ENCODE data around the gene PQBP1. TPM values are rescaled to one million over a fixed set of nuclear protein-coding genes. Genes with fewer than 3 reads are reported as not detected.

The PQBP1 gene
- total RNA-seq, 1 experiment from 2014 or later: 61.4 TPM

DNA sequence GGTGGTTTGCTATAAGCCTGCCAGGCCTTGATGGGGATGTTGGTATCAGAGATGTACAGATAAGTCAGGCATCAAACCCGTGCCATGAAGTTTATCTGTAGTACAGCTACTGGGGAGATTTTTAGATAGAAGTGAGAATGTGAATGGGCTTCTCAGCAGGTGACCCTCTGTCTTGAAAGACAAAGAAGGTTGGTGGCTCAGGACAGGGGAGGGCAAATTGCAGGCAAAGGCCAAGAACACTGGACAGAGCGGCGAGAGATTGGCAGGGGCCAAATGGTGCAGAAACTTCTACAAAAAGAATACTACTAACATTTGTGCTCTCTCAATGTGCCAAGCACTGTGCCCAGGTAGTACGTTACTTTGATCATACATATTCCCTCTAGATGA lies 23.0 kb downstream of the PQBP1 start:
- no peak for DNase-seq (ENCODE audit: low spot score)

DNA sequence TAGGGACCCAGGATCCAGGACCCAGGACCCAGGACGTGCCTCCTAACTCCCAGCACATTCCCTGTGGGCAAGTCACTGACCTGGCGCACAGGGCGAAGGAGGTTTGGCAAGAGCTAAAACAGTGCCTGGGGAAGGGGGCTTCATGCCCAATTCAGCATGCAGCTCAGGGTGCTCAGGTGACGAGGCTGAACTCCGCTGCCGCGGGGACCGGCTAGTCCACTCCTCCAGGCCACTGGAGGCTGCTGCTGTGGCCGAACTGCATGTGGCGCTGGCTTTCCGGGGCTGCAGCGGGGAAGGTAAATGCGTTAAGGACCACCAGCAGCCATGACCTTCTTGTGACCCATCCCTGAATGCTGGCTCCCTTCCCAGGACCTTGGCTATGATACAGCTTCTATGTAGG lies 26.0 kb downstream of the PQBP1 start:
- no peak for DNase-seq (ENCODE audit: low spot score)

DNA sequence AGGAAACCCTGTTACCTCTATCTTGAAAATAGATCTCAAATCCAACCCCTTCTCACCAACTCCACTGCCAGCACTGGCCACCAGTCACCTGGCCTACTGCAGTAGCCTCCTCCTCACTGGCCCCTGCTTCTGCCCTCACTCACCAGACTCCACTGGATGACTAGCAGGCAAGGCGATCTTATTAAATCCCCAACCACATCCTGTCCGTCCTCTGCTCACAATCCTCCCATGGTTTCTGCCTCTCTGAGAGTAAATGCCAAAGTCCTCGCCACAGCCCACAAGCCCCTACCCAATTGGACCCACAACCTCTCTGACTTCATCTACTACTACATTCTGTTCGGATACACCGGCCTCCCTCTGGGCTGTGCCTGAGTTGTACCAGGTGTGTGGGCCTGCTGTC lies 26.5 kb downstream of the PQBP1 start:
- no peak for DNase-seq (ENCODE audit: low spot score)

DNA sequence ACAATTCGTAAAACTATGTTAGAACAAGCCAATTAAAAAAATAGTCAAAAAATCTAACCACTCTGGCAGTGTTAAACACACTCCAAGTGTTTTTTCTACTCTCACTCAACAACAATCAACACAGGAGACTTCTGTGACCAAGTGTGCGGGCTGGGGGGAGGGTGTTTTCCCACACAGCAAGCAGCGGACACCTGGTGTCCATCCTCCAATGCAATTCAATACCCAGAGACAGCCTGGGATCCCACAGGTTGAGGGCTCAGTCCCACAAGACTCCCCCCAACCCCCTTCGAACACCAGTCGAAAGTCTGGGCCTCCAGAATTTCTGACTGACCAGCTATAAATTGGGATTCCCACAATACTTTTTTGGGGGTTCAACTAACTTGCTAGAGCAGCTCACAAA lies 29.4 kb downstream of the PQBP1 start:
- no peak for DNase-seq (ENCODE audit: low spot score)

DNA sequence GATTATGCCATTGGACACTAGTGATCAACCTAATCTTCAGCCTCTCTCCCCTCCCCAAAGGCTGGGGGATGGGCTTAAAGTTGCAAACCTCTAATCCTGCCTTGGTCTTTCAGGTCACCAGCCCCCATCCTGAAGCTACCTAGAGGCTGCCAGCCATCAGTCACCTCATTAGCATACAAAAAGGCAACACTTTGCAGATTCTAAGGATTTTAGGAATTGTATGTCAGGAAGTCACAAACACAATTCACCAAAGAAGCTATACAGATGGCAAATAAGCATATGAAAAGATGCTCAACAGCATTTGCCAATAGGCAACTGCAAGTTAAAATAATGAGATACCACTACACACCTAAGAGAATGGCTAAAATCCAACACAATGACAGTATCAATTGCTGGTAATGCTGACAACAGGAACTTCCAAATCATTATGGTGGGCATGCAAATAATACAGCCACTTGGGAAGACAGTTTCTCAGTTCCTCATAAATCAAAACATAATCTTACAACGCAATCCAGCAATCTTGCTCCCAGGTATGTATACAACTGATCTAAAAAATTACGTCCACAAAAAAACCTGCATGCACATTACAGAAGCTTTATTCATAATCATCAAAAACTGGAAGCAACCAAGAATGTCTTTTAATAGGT lies 30.1 kb downstream of the PQBP1 start:
- DNase-seq (ENCODE audit: low spot score): no peak

DNA sequence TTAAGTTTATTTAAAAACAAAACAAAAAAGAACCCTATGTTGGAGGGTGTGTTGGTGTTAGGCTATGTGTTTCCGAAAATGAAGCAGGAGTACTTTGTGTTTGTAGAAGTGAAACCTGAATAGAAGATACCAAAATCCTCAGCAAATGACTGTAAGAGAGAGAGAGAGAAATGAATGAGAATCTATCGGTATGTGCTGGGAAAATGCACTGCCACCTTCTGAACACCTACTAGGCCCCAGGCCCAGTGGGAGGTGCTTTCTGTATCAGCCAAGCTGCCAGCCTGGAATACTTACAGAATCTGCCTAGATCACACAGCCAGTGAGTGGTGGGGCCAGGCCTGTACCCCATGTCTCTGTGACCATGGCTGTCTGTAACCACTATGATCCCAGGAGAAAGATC lies 36.0 kb downstream of the PQBP1 start:
- no peak for DNase-seq (ENCODE audit: low spot score)

DNA sequence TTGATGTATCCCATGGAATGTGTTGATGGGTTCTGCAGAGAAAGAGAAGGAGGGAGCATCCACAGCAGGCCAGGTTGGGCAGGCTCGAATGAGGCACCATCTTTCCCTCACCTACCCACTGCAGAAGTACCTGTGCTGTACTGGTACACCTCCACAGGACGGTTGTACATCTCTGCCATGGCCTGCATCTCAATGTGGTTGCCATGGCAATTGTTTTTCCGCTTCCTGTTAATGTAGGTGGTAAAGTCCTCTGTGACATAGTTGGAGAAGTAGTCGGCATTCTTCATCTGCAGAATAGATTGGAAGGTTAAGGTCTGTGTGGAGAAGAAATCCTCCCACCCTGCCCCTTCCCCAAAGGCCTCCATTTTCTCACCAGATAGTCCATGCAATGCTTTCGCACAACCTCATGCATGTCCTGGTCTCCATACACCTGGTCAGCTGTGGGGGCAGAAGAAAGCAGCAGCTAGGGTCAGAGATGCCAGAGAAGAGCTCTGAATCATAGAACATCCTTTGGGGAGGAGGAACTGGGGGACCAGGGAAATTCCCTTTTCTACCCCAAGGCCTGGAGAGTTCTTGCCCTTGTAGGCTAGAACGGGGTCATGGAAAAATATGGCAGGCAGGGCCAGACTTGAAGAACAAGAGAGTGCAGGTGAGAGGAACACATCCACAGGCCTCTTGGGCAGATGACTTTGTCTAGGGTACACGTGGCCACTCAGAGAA lies 37.0 kb downstream of the PQBP1 start:
- no peak for DNase-seq (ENCODE audit: low spot score)

DNA sequence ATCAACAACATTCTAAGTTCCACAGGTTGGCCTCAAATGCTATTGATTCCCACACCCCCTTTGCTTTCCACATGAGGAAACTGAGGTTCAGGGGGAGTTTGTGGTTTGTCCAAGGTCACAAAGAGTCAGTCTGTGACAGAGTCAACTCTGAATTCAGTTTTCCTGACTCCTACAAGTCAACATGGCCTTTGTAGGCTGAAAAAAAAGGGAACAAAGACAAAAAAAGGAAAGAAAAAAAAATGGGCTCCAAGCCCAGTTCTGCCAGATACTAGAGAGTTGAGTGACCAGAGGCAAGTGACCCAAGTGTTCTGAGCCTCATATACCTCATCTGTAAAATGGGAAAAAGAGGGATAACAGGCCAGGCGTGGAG lies 37.6 kb downstream of the PQBP1 start:
- no peak for DNase-seq (ENCODE audit: low spot score)

DNA sequence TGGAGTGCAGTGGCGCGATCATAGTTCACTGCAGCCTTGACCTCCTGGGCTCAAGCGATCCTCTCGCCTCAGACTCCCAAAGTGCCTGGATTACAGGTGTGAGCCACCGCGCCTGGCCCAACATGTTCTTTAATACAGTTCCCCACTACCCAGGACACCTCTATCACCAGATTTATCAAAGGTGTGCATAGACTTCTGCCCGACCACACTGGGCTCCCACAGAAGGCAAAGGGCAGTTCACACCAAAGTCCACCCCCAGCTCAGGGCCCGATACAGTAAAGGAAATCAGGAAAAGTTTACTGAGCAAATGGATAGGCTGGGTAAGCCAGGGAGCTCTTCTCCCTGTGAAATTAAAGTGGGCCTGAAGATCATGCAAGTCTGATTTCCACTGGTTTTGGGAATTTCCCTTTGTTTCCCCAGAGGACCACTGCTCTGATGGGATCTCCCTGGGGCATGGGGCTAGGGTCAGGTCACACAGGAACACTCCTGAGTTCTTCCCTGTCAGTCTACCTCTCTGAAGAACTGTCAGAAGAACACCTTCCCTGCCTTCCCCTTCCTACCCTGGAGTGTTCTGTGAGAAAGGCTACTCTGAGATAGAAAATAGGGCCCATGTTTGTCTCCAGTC lies 38.8 kb downstream of the PQBP1 start:
- no peak for DNase-seq (ENCODE audit: low spot score)

DNA sequence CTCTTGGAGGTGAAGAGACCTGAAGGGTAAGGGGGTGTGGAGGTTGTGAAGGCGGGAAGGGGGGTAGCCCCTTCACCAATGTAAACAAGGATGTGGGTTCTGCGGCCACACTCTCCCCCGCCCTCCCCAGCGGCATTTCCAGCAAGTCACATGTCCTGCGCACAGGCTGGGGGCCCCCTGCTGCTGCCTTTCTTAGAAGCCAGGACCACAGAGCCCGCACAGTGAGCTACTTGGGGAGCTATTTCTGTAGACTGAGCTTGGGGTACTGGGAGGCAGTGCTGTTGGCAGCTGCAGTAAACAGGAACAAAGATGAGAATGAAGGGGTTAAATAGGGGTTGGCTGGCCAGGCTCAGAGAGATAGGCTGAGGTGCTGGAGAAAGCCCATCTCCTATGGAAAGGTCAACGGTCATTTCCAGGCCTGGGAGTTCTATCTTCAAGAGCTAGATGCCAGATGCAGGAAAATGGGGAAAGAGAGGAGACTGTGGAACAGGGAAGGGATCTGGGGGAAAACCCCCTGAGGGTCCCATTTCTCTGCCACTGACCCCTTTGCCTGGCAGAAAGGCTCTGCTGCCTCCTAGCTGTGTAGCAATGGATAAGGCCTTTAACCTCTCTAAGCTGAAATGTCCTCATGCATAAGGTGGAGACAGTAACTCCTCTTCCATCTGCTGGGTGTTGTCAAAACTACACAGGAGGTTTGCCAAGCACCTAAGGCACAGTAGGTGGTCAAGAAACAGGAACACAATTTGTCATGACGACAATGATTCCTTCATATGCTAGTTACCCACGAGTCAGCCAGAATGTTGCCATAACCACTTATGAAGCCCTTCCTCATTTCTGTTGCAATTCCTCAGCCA lies 39.6 kb downstream of the PQBP1 start:
- DNase-seq (ENCODE audit: low spot score): peak; percentile 75

DNA sequence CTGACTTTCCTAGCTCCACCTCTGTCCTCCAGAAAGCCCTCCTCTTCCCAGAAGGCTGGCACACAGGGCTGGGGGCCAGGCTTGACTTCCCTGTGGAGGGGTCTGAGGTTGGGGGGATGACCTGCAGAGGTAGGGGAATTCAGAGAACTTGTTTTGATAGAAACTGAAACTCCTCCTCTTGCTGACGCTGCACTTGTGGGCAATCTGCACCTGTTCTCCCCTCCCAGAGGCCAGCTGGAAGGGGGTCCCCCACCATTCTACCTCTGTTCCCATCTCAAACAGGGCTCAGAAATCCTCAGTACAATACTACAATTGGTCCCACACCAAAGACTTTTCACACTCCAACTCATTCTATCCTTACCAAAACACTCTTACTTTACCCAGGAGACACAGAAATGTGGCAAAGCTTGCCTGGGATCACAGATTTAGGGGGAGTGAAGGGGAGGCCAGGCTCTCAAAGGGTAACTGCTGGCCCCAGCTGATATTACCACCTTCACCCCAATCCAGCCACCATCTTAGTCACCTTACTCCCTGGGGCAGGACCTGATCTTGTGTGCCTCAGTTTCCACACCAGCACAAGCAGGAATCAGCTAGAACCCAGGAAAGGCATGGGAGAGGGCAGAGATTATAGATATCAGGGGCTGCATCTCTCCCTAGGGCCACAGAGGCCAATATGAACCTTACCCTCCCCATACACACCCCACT lies 41.1 kb downstream of the PQBP1 start:
- DNase-seq (ENCODE audit: low spot score): no peak

DNA sequence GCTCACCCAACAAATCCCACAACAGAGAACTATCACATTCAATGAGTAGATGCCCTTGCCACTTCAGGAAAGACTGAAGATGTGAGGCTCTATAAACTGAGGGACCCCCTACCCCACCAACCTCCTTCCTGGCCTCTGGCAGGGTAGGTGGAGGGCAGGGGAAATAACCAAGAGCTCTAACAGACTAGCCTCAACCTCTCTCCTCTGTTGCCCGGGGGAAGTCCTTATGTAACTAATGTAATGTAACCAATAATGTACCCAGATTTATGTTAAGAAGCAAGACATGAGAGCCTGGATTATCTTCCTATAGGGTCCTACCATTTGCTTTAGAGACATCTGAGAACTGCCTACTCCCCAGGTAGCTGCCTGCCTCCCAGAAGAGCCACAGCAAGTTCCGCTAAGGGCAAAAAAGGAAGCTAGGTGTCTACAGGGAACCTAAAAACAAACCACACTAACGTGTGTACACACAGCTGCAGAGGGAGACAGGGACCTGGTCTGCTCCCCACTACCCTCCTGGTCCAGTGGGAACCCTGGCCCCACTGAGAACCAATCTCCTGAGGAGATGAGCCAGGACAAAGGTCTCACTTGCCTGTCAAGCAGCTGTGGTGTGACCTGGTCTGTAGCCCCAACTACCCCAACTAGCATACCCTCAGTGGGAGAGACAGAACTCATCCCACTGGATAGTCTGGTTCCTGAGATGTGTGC lies 41.9 kb downstream of the PQBP1 start:
- no peak for DNase-seq (ENCODE audit: low spot score)

DNA sequence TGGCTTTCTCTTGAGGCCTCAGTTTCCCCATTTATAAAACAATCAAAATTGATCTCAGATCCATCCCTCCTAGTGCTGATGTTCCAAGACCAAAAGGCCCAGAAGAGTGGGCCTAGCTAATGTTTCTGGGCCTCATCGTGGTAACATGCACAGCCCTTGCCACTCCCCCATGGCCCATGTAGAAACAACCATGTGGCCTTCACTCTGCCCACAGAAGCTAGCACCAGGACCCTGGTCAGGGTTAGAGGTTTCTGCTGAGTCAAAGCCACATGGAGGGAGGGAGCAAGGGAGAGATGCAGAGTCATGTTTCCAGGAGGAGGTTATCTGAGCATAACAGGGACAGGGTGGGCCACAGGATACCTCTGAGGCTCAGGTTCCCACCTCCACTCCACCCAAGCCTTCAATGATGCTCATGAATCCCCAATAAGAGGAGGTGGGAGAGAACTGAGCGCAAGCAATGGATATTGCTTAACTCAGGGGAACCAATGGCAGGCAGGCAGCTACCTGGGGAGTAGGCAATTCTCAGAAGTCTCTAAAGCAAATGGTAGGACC lies 42.8 kb downstream of the PQBP1 start:
- DNase-seq (ENCODE audit: low spot score): no peak

DNA sequence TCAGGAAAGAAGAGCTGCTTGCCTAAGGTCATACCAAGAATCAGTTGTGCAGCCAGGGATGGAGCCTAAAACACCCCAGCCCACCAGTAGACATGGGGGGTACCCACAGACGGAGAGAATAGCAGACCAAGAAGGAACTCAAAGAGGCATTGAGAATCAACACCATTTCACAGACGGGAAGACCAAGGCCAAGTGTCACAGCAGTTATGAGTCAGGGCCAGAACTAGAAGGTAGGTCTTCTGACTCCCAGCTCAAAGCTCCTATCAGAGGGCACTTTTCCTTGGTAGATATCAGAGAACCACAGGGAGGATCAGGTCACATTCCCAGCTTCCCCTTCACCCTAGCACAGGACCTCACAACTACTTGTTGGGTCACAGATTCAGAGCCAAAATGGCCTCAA lies 45.2 kb downstream of the PQBP1 start:
- no peak for DNase-seq (ENCODE audit: low spot score)

DNA sequence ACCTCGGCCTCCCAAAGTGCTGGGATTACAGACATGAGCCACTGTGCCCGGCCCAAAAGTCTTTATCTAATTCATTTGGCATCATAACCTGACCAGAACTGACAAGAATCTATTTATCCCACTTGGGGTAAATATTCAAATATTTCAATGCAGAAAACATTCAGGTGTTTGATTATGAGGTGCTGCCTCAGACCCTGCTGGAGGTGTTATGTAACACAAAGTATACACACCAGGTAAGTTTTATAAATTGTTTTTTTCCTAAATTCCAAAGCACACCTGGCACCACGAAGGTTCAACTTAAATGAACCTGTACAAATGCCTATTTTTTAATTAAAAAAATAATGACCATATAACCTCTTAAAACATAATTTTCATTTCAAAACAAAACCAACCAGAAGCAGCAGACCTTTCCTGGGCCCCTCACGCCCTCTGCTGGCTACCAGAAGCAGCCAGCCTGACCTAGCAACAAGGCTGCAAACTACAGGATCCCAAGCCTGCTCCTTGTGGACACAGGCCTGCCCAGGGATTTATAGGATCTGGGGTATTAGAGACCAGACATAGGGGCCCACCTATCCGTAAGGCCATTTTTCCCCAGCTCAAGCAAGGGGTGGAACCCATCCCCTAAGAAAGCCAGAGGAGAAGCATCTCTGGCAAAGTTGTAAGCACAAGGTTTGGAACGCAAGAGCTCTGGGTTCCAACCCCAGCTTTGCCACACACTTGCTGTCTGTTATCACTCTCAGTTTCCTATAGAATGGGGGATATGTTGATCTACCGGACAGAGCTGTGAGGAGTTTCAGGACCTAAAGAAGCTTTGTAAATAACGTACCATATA lies 48.0 kb downstream of the PQBP1 start:
- peak; percentile 30 for DNase-seq (ENCODE audit: low spot score)

DNA sequence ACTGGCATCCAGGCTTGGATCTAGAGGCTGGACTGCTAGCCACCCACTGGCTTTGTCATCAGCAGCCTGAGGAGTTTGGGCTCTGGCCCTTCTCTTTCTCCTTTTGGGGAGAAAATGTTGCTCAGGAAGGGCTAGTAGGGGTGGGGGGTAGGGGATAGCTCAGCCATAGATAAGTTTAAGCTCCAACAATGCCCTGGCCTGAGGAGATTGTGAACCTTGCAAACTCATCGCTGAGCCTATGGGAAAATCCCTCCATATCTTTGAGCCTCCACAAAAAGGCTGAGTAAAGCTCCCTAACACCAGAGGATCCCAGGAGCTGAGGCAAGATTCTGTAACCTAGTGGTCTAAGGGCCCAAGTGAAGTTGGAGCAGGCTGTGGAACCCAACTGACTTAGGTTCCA lies 50.9 kb downstream of the PQBP1 start:
- no peak for DNase-seq (ENCODE audit: low spot score)
